Activated T-helper 17 cell treated with anti-CD3 and anti-CD28 coated beads, Interleukin-2, amount 50 U/mL, for 72 hours (primary cell): ENCODE results near the gene DMAC2L. TPM values are rescaled to one million over a fixed set of nuclear protein-coding genes. Genes with fewer than 3 reads are reported as not detected.

Experiments
- ATAC-seq: fragments of 150-1000 bp; cut with Tn5 transposase; replicated peaks from 2 replicates; pipeline ENCODE4 v1.10.0; 2021; ENCODE audit warnings: mild to moderate bottlenecking, moderate library complexity
- H3K27ac Mint-ChIP-seq: one replicate; pipeline ENCODE4 v1.8.0; 2022; ENCODE audit warnings: mixed read lengths
- H3K27me3 Mint-ChIP-seq: one replicate; pipeline ENCODE4 v1.8.0; 2022; ENCODE audit warnings: mixed read lengths
- H3K36me3 Mint-ChIP-seq: one replicate; pipeline ENCODE4 v1.8.0; 2022; ENCODE audit warnings: low read depth, mild to moderate bottlenecking, mixed read lengths
- H3K4me1 Mint-ChIP-seq: one replicate; pipeline ENCODE4 v1.8.0; 2022; ENCODE audit warnings: mixed read lengths
- H3K4me3 Mint-ChIP-seq: one replicate; pipeline ENCODE4 v1.8.0; 2022; ENCODE audit warnings: mild to moderate bottlenecking, mixed read lengths
- H3K9me3 Mint-ChIP-seq: one replicate; pipeline ENCODE4 v1.8.0; 2022; ENCODE audit warnings: mixed read lengths
- total RNA-seq, 2 donors: library from RNA; stranded (reverse); gene quantifications; one replicate each; pipeline ENCODE4 v1.2.3, GENCODE V29; 2022

Gene DMAC2L
- total RNA-seq, 2 donors from 2014 or later = 11.8 to 13.2 TPM

- no peaks in the 10 kb centered on the region for H3K36me3 Mint-ChIP-seq
- no peaks in the 10 kb centered on the region for H3K27me3 Mint-ChIP-seq
- no peak for ATAC-seq
- no peak overlapping the region for H3K27ac Mint-ChIP-seq
- no peaks in the 10 kb centered on the region for H3K9me3 Mint-ChIP-seq
- H3K4me1 Mint-ChIP-seq = no peaks in the 10 kb centered on the region
- H3K4me3 Mint-ChIP-seq = no peak overlapping the region
Measured at GRCh38 chr14:50371546-50371945, 59.4 kb downstream of the DMAC2L start.

GRCh38 chr14:50373959-50374358 lies 61.8 kb downstream of the DMAC2L start:
- H3K4me1 Mint-ChIP-seq = no peaks in the 10 kb centered on the region
- no peak overlapping the region for H3K4me3 Mint-ChIP-seq
- no peaks in the 10 kb centered on the region for H3K27me3 Mint-ChIP-seq
- H3K36me3 Mint-ChIP-seq = no peaks in the 10 kb centered on the region
- H3K27ac Mint-ChIP-seq = no peak overlapping the region
- no peaks in the 10 kb centered on the region for H3K9me3 Mint-ChIP-seq
- ATAC-seq = no peak

GRCh38 chr14:50375760-50376159 lies 63.6 kb downstream of the DMAC2L start:
- Mint-ChIP-seq H3K36me3 (no peaks in the 10 kb centered on the region), H3K27me3 (no peaks in the 10 kb centered on the region), H3K9me3 (no peaks in the 10 kb centered on the region), H3K4me3 (no peak overlapping the region), H3K4me1 (no peaks in the 10 kb centered on the region), H3K27ac (no peak overlapping the region)
- ATAC-seq = no peak

Other genes starting within 250 kb of the DMAC2L start
- gene VCPKMT, start 195.8 kb upstream of the DMAC2L start, total RNA-seq = 10 to 100 TPM in 1 of 2 donors, 1 to 10 TPM in 1; 8.2 to 11.4 TPM
- gene SOS2, start 80.7 kb upstream of the DMAC2L start, total RNA-seq = 10 to 100 TPM; 16.4 to 37.6 TPM
- gene L2HGDH, start 95 bp upstream of the DMAC2L start, total RNA-seq = 10 to 100 TPM; 13.0 to 14.1 TPM
- 10 to 100 TPM in 1 of 2 donors, 1 to 10 TPM in 1; 3.6 to 10.2 TPM for gene CDKL1, start 84.6 kb downstream of the DMAC2L start, total RNA-seq
- gene MAP4K5, start 220.2 kb downstream of the DMAC2L start, total RNA-seq = 10 to 100 TPM; 17.9 to 22.3 TPM
- gene ATL1, start 247.8 kb downstream of the DMAC2L start, total RNA-seq = 1 to 10 TPM; 1.4 to 1.8 TPM